GM23338 (cell line): Measurements from ENCODE around the gene TFAP2B. TPM values are rescaled to one million over a fixed set of nuclear protein-coding genes. Genes with fewer than 3 reads are reported as not detected.

Experiments
- polyA plus RNA-seq: library from polyadenylated mRNA; unstranded; fragments of >200 nt; fragmentation: Nextera tagmentation; extraction: Ambion mirVana; gene quantifications from 2 replicates; pipeline ENCODE4 v1.2.1, GENCODE V29; 2016
- total RNA-seq: library from RNA; depleted of rRNA; stranded (reverse); fragments of >200 nt; shearing (Covaris generic); gene quantifications from 2 replicates; pipeline ENCODE4 v1.2.3, GENCODE V29; 2014; rRNA removed

Gene TFAP2B
- total and polyA plus RNA-seq, 2 experiments from 2014 or later: not detected

Other genes starting within 250 kb of the TFAP2B start
- not detected in 2 replicates for gene TFAP2D, start 105.3 kb upstream of the TFAP2B start, total RNA-seq
- gene TFAP2D, start 105.3 kb upstream of the TFAP2B start, polyA plus RNA-seq: not detected in 2 replicates